Fibroblast of peridontal ligament (primary cell): Measurements from ENCODE around the gene CMC2.

Experiments
- DNase-seq: peaks from one replicate; pipeline ENCODE4 v3.0.0-alpha.2; 2010; ENCODE audit errors: extremely low read depth

Gene CMC2

GRCh38 chr16:81003064-81003463, 3.6 kb downstream of the CMC2 start:
- no peak for DNase-seq

GRCh38 chr16:81001330-81001729, 5.4 kb downstream of the CMC2 start:
- no peak for DNase-seq

- no peak for DNase-seq
These were observed 5.8 kb downstream of the CMC2 start for GRCh38 chr16:81000873-81001272.

- no peak for DNase-seq
These were observed 8.6 kb downstream of the CMC2 start for GRCh38 chr16:80997964-80998620.

- DNase-seq = peak; percentile 30
These were observed 9.4 kb downstream of the CMC2 start for GRCh38 chr16:80997139-80997798.

- DNase-seq = no peak
These were observed 10.0 kb downstream of the CMC2 start for GRCh38 chr16:80996688-80997138.

GRCh38 chr16:80994451-80994850, 12.2 kb downstream of the CMC2 start:
- DNase-seq = peak; percentile 36

- no peak for DNase-seq
These were observed 12.9 kb downstream of the CMC2 start for GRCh38 chr16:80993834-80994233.

GRCh38 chr16:80993307-80993706, 13.4 kb downstream of the CMC2 start:
- peak; percentile 91 for DNase-seq

GRCh38 chr16:80992676-80993293, 13.9 kb downstream of the CMC2 start:
- no peak for DNase-seq

GRCh38 chr16:80991792-80992430, 14.8 kb downstream of the CMC2 start:
- no peak for DNase-seq

- no peak for DNase-seq
These were observed 15.7 kb downstream of the CMC2 start for GRCh38 chr16:80990978-80991377.

GRCh38 chr16:80990577-80990976, 16.1 kb downstream of the CMC2 start:
- DNase-seq = no peak

GRCh38 chr16:80989801-80990200, 16.9 kb downstream of the CMC2 start:
- DNase-seq = peak; percentile 58

GRCh38 chr16:80988756-80989155, 17.9 kb downstream of the CMC2 start:
- DNase-seq = no peak

- no peak for DNase-seq
These were observed 20.1 kb downstream of the CMC2 start for GRCh38 chr16:80986557-80986956.

GRCh38 chr16:80985611-80986010, 21.1 kb downstream of the CMC2 start:
- DNase-seq = no peak

- no peak for DNase-seq
These were observed 22.4 kb downstream of the CMC2 start for GRCh38 chr16:80984124-80984892.

- DNase-seq = no peak
These were observed 24.0 kb downstream of the CMC2 start for GRCh38 chr16:80982646-80983045.

GRCh38 chr16:80981103-80981502, 25.6 kb downstream of the CMC2 start:
- DNase-seq = no peak

- no peak for DNase-seq
These were observed 29.7 kb downstream of the CMC2 start for GRCh38 chr16:80976946-80977345.
